Measurements from ENCODE around the gene TNFRSF4.

DNA sequence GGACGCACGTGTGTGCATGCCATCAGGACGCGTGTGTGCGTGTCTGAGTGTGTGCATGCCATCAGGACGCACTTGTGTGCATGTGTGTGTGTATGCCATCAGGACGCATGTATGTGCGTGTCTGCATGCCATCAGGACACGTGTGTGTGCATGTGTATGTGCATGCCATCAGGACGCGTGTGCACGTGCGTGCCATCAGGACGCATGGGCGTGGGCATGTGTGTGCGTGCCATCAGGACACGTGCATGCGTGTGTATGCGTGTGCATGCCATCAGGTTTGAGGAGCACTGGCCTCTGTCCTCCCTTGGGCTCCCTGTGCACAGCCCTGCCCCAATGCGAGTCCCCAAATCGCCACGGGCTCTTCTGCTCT is 45.2 kb upstream of the TNFRSF4 start:
- TF ChIP-seq CTCF (IDR thresholded peaks at IDR 0.05) (no peak), POLR2A (IDR thresholded peaks at IDR 0.05) (no peak)

Measured in sigmoid colon (tissue), 3 donors.